NOMO-1 treated with dmso at 0.1 percent for 144 hours (cell line): Measurements from ENCODE around the gene CD55.
"Not testable (repeated sequence)": the region's sequence is repeated elsewhere in the genome, so short reads cannot be mapped to it uniquely, and the experiment has no call there.

Experiments
- DNase-seq: peaks from one replicate; lab custom pipeline; 2025; ENCODE audit not compliant: unreplicated experiment; lab: John Stamatoyannopoulos, UW

The CD55 gene

GRCh38 chr1:207305489-207305873 is 16.0 kb upstream of the CD55 start:
- DNase-seq: no peak

DNA sequence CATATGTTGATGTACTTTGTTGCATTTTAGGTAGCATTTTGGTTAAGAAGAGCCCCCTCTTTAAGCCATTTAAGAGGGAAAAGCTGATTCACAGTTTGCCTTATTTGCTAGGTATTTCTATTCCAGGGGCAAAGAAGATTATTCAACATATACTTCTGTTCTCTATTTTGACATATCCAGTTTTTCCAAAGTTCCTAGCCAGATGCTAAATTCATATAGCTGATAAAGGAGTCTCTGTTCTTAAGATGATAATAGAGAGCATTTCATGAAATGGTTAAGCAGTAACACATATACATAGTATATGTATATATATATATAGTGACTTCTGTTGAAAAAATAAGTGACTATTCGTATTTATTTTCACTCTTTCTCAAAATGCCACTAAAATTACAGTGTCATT is 15.5 kb upstream of the CD55 start:
- no peak for DNase-seq

DNA sequence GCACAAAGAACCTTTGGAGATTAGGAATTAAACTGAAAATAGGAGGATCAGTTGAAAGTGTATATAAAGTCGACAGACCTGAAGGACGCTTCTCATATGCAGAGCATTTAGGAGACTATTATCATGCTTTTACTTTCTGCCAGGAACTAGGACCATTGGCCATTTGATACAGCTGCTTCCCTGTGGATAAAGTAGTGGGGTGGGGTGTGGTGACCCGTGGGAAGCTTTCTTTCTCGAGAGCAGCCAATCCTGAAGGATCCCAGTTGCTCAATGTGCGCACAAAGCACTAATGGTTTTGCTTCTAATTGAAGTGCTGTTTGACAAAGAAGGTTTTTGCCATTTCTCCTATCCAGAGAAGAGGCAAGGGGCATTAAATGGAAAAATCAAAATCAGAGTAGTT is 14.9 kb upstream of the CD55 start:
- no peak for DNase-seq

DNA sequence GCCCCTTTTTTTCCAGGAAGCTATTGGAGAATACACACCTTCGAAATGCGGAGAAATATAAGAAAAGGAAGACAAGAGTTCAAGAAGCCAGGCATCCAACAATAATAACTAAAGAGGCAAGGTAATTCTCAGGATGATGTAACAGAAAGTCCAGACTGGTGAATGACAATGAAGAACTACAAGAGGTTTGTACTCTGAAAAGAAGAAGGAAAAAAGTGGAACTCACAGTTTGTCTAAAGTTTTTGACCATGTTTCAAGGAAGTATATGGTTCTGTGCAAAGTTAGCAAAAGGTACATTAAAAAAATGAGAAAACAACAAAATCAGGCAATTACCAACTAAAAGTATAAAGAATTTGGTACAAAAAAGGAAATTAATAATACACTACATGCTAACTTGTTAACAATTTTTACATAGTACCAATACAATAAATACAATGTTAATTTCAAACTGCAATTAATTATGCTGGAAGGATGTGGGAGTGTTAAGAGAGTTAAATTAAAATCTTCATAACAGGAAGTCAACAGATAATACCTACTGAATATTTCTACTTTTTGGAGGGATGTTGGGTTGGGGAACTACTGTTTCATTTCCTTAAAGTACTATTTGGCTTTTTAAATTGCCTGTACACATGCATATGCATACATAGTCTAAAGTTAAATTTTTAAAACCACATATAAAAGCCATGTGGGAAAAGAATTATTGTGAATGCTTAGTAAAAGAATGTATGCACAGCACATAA is 12.9 kb upstream of the CD55 start:
- peak; percentile 10 for DNase-seq

- peak; percentile 40 for DNase-seq
Observed at GRCh38 chr1:207309745-207310273, 11.7 kb upstream of the CD55 start.

GRCh38 chr1:207311888-207312603 is 9.4 kb upstream of the CD55 start:
- DNase-seq: no peak

DNA sequence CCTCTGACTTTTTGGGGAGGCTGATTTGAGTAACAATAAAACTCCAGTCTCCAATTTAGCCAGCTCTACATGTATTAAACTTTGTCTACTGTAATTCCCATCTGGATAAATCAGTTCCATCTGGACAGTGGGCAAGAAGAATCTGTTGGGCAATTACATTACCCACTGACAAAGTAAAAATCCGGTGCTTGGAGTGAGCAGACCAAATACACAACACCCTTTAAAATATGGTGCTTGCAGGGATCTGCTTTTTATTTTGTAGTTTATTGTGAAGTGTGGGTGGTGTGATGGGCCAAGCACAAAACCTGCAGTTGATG is 8.9 kb upstream of the CD55 start:
- DNase-seq: no peak

GRCh38 chr1:207313131-207313530 is 8.3 kb upstream of the CD55 start:
- no peak for DNase-seq

DNA sequence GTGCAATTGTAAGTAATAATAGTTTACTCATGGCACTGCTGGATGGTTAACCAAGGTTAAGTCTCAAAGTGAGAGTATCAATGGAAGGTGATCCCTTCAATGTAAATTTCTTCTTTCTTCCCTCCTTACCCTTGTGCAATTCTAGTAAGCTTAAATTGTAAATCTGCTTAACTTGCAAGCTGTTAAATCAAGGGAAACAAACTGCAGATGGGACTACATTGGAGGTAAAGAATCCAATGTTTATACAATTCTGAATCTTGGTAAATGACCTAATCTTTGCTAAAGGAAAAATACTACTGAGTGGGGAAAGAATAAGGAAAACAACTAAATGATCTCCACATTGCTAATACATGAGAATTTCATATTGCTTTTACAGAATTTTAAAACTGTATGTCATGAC is 6.7 kb upstream of the CD55 start:
- DNase-seq: no peak

DNA sequence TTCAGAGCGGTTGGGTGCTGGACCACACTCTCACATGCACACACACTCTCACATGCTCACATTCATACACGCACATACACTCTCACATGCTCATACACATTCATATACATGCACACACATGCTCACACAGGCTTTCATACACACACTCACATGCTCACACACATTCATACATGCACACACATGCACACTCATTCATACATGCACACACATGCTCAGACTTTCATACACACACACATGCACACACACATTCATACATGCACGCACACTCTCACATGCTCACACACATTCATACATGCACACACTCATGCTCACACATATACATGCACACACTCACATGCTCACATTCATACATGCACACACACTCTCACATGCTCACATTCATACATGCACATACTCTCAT is 6.0 kb upstream of the CD55 start:
- DNase-seq: no peak

GRCh38 chr1:207316141-207316540 is 5.3 kb upstream of the CD55 start:
- no peak for DNase-seq

- DNase-seq: peak; percentile 72
Observed at GRCh38 chr1:207316622-207317391, 4.7 kb upstream of the CD55 start.

GRCh38 chr1:207317561-207317960 is 3.9 kb upstream of the CD55 start:
- DNase-seq: no peak

DNA sequence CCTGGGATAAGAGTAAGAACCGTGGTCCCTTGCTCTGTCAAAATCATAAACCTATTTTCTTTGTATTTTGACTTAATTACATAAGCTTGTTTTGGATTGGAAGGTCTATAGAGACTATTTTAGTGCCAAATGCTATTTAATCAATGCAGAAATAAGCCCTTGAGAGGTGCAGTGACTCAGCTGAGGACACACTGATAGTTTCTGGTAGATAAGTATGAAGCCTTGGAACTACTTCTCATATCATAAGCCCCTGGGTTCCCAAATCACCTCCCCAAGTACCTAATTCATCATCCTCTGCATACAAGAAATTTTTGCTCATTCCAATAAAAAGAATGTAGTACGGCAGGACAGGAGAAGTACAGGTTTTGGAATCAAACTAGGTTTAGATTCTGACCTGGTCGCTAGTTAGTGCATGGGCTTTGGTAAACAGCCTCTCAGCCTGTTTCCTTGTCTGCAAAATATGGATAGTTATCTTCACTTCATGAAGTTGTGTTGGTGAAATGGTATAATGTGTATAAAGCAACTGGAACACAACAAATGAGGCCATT is 3.3 kb upstream of the CD55 start:
- no peak for DNase-seq

GRCh38 chr1:207319199-207319598 is 2.3 kb upstream of the CD55 start:
- DNase-seq: no peak

- not testable (repeated sequence) for DNase-seq
Observed at GRCh38 chr1:207320105-207320504, 1.4 kb upstream of the CD55 start.

DNA sequence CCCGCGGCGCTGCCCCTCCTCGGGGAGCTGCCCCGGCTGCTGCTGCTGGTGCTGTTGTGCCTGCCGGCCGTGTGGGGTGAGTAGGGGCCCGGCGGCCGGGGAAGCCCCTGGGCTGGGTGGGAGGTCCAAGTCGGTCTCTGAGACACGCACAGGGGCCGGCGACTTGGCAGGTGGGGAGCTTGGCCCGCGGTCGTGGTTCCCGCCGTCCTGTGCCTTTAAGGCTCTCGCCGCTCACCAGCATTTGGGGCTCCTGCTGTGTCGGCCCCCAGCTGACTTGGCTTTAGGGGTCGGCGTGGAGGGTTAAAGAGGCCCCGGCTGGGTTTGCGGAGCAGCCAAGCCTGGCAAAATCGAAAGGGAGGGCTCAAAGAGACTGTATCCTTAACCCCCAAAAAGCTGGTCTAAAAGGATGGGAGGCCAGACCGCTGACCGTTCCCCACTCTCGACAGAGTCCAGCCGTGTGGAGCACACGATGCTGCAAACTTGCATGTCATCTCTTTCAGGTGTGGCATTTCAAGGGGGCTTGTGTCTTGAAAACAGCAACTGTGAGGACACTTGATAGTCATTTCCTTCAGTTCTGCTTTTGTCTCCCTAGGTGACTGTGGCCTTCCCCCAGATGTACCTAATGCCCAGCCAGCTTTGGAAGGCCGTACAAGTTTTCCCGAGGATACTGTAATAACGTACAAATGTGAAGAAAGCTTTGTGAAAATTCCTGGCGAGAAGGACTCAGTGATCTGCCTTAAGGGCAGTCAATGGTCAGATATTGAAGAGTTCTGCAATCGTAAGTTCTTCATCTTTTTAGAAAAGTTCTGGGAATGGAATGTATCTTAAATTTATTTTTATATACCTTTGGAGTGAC is 540 bp downstream of the CD55 start:
- DNase-seq: no peak

- DNase-seq: no peak
Observed at GRCh38 chr1:207323425-207324225, 2.1 kb downstream of the CD55 start.

GRCh38 chr1:207328004-207328403 is 6.5 kb downstream of the CD55 start:
- DNase-seq: no peak

DNA sequence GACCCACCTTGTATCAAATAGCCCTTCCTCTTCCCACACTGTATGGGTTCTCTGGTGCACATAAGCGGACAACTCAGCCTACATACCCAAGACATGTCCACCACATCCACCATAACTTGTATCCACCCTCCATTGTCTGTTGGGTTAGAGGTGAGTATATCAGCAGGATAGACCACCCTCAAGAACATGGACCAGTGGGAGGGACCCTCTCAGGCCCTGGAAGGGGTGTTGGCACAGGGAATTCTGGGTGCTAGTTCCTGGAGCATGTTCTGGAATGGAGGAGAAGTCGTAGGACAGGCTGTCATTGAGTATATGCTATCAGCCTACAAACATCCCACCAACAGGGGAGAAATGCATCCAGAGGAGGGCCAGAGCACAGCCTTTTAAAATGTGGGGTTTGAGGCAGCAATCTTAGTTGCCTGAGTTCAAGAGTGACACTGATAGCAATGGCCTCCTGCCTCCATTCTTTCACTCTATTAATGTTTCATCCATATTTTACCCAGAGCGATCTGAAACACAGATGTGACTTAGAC is 7.5 kb downstream of the CD55 start:
- no peak for DNase-seq
